GM23338 (cell line): Measurements from ENCODE around the gene GK2. TPM values are rescaled to one million over a fixed set of nuclear protein-coding genes. Genes with fewer than 3 reads are reported as not detected.

Experiments used
- ATAC-seq: fragments of 200-7000 bp; cut with Tn5 transposase; 3 replicates; pipeline ENCODE4 v1.9.1; 2020
- DNase-seq: peaks from one replicate; pipeline ENCODE4 v3.0.0-alpha.2; 2015; ENCODE audit warnings: low spot score
- H2AFZ ChIP-seq: fragments of 200-600 bp; sonication (generic); 2 replicates; pipeline ENCODE4 v1.8.0; 2016; ENCODE audit warnings: antibody characterized with exemption, mild to moderate bottlenecking, moderate library complexity
- H3F3A ChIP-seq: fragments of 200-600 bp; sonication (generic); replicated peaks from 2 replicates; pipeline ENCODE4 v1.8.0; 2017; ENCODE audit warnings: antibody characterized with exemption, mixed run types, low read depth
- H3K27ac ChIP-seq: fragments of 200-600 bp; sonication (generic); 2 replicates; pipeline ENCODE4 v1.6.1; 2016; ENCODE audit warnings: low read depth
- H3K27me3 ChIP-seq: fragments of 200-600 bp; sonication (generic); 2 replicates; pipeline ENCODE4 v1.8.0; 2016; ENCODE audit warnings: mild to moderate bottlenecking, mixed run types, moderate library complexity; ENCODE audit not compliant: insufficient read depth
- H3K36me3 ChIP-seq: fragments of 200-600 bp; sonication (generic); 2 replicates; pipeline ENCODE4 v1.8.0; 2016; ENCODE audit warnings: mild to moderate bottlenecking; ENCODE audit not compliant: insufficient read depth
- H3K4me1 ChIP-seq: fragments of 200-600 bp; sonication (generic); 2 replicates; pipeline ENCODE4 v1.8.0; 2016; ENCODE audit warnings: mild to moderate bottlenecking, moderate library complexity; ENCODE audit not compliant: insufficient read depth
- H3K4me2 ChIP-seq: fragments of 200-600 bp; sonication (generic); 2 replicates; pipeline ENCODE4 v1.7.1; 2017; ENCODE audit warnings: mixed run types
- H3K4me3 ChIP-seq: fragments of 200-600 bp; sonication (generic); 2 replicates; pipeline ENCODE4 v1.6.1; 2016; ENCODE audit warnings: mixed run types
- H3K79me2 ChIP-seq: fragments of 200-600 bp; sonication (generic); replicated peaks from 2 replicates; pipeline ENCODE4 v1.8.0; 2017; ENCODE audit warnings: mild to moderate bottlenecking; ENCODE audit not compliant: insufficient read depth
- H3K9me2 ChIP-seq: fragments of 200-600 bp; sonication (generic); 2 replicates; pipeline ENCODE4 v1.8.0; 2017; ENCODE audit not compliant: insufficient read depth
- H4K20me1 ChIP-seq: fragments of 200-600 bp; sonication (generic); replicated peaks from 2 replicates; pipeline ENCODE4 v1.8.0; 2017; ENCODE audit warnings: mild to moderate bottlenecking; ENCODE audit not compliant: insufficient read depth
- H3K27ac Mint-ChIP-seq: 2 replicates; pipeline ENCODE4 v1.8.0; 2020; ENCODE audit warnings: inconsistent platforms, mild to moderate bottlenecking, moderate library complexity, mixed read lengths
- H3K27me3 Mint-ChIP-seq: 3 replicates; pipeline ENCODE4 v1.8.0; 2022; ENCODE audit warnings: low read depth, mild to moderate bottlenecking, moderate library complexity, mixed read lengths, inconsistent platforms; ENCODE audit not compliant: insufficient read depth, poor library complexity
- H3K36me3 Mint-ChIP-seq: 3 replicates; pipeline ENCODE4 v1.8.0; 2021; ENCODE audit warnings: low read depth, mild to moderate bottlenecking, inconsistent platforms, moderate library complexity, mixed read lengths
- H3K4me1 Mint-ChIP-seq: 3 replicates; pipeline ENCODE4 v1.8.0; 2020; ENCODE audit warnings: mild to moderate bottlenecking, inconsistent platforms, mixed read lengths
- H3K4me3 Mint-ChIP-seq: 3 replicates; pipeline ENCODE4 v1.8.0; 2021; ENCODE audit warnings: moderate library complexity, mild to moderate bottlenecking, inconsistent platforms, mixed read lengths
- H3K9me3 Mint-ChIP-seq: 3 replicates; pipeline ENCODE4 v1.8.0; 2020; ENCODE audit warnings: moderate library complexity, mild to moderate bottlenecking, inconsistent platforms, mixed read lengths
- CREB1 ChIP-seq: fragments of 250-450 bp; sonication (Bioruptor Pico); IDR thresholded peaks from 2 replicates; pipeline ENCODE4 v1.5.0; 2020; ENCODE audit warnings: low read depth, mild to moderate bottlenecking, moderate library complexity
- CTCF ChIP-seq, 2 experiments: fragments of 200-600 bp in 1 of 2; sonication (generic) in 1 of 2; conservative IDR thresholded peaks; 2 replicates each; pipeline versions ENCODE4 v1.5.1 to v1.6.1; 2016 to 2017; ENCODE audit warnings: antibody characterized with exemption in 2 of 2, low read depth in 2 of 2, mild to moderate bottlenecking in 2 of 2, moderate library complexity in 1 of 2
- ETS1 ChIP-seq: IDR thresholded peaks from 2 replicates; pipeline ENCODE4 v1.6.1; 2016; ENCODE audit warnings: antibody characterized with exemption
- EZH2 ChIP-seq: fragments of 200-600 bp; sonication (generic); IDR thresholded peaks from one replicate; pipeline ENCODE4 v1.8.0; 2017; ENCODE audit warnings: antibody characterized with exemption, mild to moderate bottlenecking, low read depth; ENCODE audit not compliant: unreplicated experiment
- EZH2phosphoT487 ChIP-seq: fragments of 200-600 bp; sonication (generic); IDR thresholded peaks from one replicate; pipeline ENCODE4 v1.8.1; 2018; ENCODE audit warnings: antibody characterized with exemption; ENCODE audit not compliant: unreplicated experiment
- NANOG ChIP-seq: IDR thresholded peaks from 2 replicates; pipeline ENCODE4 v1.6.1; 2016; ENCODE audit warnings: antibody characterized with exemption, borderline replicate concordance
- POLR2AphosphoS5 ChIP-seq: IDR thresholded peaks from 2 replicates; pipeline ENCODE4 v1.6.1; 2016; ENCODE audit warnings: antibody characterized with exemption, low read depth
- STAT1 ChIP-seq: IDR thresholded peaks from one replicate; pipeline ENCODE4 v1.6.1; 2016; ENCODE audit warnings: antibody characterized with exemption; ENCODE audit not compliant: unreplicated experiment
- ZNF114 ChIP-seq: fragments of 250-450 bp; sonication (Bioruptor Pico); IDR thresholded peaks from 2 replicates; pipeline ENCODE4 v1.5.0; 2020; ENCODE audit warnings: mild to moderate bottlenecking, moderate library complexity
- ZNF331 ChIP-seq: fragments of 250-450 bp; sonication (Bioruptor Pico); IDR thresholded peaks from 2 replicates; pipeline ENCODE4 v1.5.0; 2020; ENCODE audit warnings: low read depth, mild to moderate bottlenecking, moderate library complexity
- ZNF462 ChIP-seq: fragments of 250-450 bp; sonication (Bioruptor Pico); IDR thresholded peaks from 2 replicates; pipeline ENCODE4 v1.5.0; 2020; ENCODE audit warnings: mild to moderate bottlenecking, moderate library complexity
- polyA plus RNA-seq: library from polyadenylated mRNA; unstranded; fragments of >200 nt; fragmentation: Nextera tagmentation; extraction: Ambion mirVana; gene quantifications from 2 replicates; pipeline ENCODE4 v1.2.1, GENCODE V29; 2016
- total RNA-seq: library from RNA; depleted of rRNA; stranded (reverse); fragments of >200 nt; shearing (Covaris generic); gene quantifications from 2 replicates; pipeline ENCODE4 v1.2.3, GENCODE V29; 2014

GK2 gene
- total and polyA plus RNA-seq, 2 experiments from 2014 or later = not detected

GRCh38 chr4:79446145-79446544 lies 38.1 kb upstream of the GK2 start:
- Histone ChIP-seq H3K27ac (no peak overlapping the region), H3K36me3 (no peaks in the 10 kb centered on the region), H3K4me1 (peaks cover 5% of the 10 kb centered on the region; the same call in 1 of the 2 replicates), H3K9me2 (peaks cover 4% of the 10 kb centered on the region; the same call in 1 of the 2 replicates), H3F3A (no peaks in the 10 kb centered on the region), H3K79me2 (no peaks in the 10 kb centered on the region), H3K4me2 (no peak overlapping the region), H3K27me3 (no peaks in the 10 kb centered on the region), H3K4me3 (no peak overlapping the region), H4K20me1 (no peaks in the 10 kb centered on the region), H2AFZ (no peak overlapping the region)
- no peaks in the 10 kb centered on the region for H3K36me3 Mint-ChIP-seq
- DNase-seq (no peak), ATAC-seq (no peak)
- TF ChIP-seq ETS1 = no peak
- TF ChIP-seq EZH2 = no peak
- H3K9me3 Mint-ChIP-seq = no peaks in the 10 kb centered on the region
- H3K27ac Mint-ChIP-seq = no peak overlapping the region
- H3K27me3 Mint-ChIP-seq = peaks cover 2% of the 10 kb centered on the region
- no peak overlapping the region for H3K4me3 Mint-ChIP-seq
- H3K4me1 Mint-ChIP-seq = peaks cover 13% of the 10 kb centered on the region

- Histone ChIP-seq H3K36me3 (no peaks in the 10 kb centered on the region), H3K9me2 (peaks cover 4% of the 10 kb centered on the region; the same call in 1 of the 2 replicates), H4K20me1 (no peaks in the 10 kb centered on the region), H3K79me2 (no peaks in the 10 kb centered on the region), H3K27ac (no peak overlapping the region), H3K4me1 (peaks cover 5% of the 10 kb centered on the region; the same call in 1 of the 2 replicates), H3K4me2 (no peak overlapping the region), H3K4me3 (no peak overlapping the region), H2AFZ (no peak overlapping the region; the same call in 1 of the 2 replicates), H3K27me3 (no peaks in the 10 kb centered on the region), H3F3A (no peaks in the 10 kb centered on the region)
- Mint-ChIP-seq H3K27me3 (peaks cover 2% of the 10 kb centered on the region), H3K4me3 (no peak overlapping the region), H3K4me1 (peaks cover 13% of the 10 kb centered on the region), H3K27ac (no peak overlapping the region), H3K36me3 (no peaks in the 10 kb centered on the region), H3K9me3 (no peaks in the 10 kb centered on the region)
- no peak for DNase-seq
- ATAC-seq = peak; percentile 48; the same call in 2 of the 3 replicates
- TF ChIP-seq EZH2phosphoT487 = no peak
- no peak for TF ChIP-seq ZNF331 (CRISPR knock-in tag)
- TF ChIP-seq ZNF114 = no peak
- TF ChIP-seq ETS1 = no peak
- no peak for TF ChIP-seq CTCF (conservative IDR thresholded peaks at IDR 0.05; ENCODE audit: low read depth in 2 of 2)
- no peak for TF ChIP-seq STAT1
- no peak for TF ChIP-seq EZH2
- TF ChIP-seq ZNF462 (CRISPR knock-in tag) = no peak
- no peak for TF ChIP-seq NANOG
- no peak for TF ChIP-seq CREB1 (CRISPR knock-in tag)
- no peak for TF ChIP-seq POLR2AphosphoS5
Measured at GRCh38 chr4:79445371-79445781, 37.3 kb upstream of the GK2 start.
